GM19452 (cell line): Measurements from ENCODE around the gene GPHN.
"Not testable (repeated sequence)": the region's sequence is repeated elsewhere in the genome, so short reads cannot be mapped to it uniquely, and the experiment has no call there.

Source experiments
- ATAC-seq: cut with Tn5 transposase; IDR thresholded peaks from one replicate; pipeline ENCODE4 v1.9.1; 2021; ENCODE audit not compliant: unreplicated experiment

The GPHN gene

GRCh38 chr14:66758031-66758613 is 250.2 kb downstream of the GPHN start:
- no peak for ATAC-seq

DNA sequence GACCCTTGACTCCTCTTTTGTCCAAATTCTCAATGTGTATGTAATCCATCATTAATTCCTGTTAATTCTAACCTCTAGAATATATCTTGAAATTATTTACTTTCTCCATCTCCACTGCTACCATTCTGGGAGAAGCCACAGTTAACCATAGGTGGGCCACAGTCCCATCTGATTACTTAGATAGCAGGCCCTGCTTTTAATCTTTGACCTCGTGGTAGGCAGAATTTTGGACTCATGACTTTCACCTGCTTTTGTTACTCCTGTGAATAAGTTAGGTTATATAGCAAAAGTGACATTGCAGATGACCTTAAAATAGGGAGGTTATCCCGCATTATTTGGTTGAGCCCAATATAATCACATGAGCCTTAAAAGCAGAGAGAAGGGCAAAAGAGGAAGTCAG is 264.2 kb downstream of the GPHN start:
- no peak for ATAC-seq

GRCh38 chr14:66782853-66783252 is 274.9 kb downstream of the GPHN start:
- no peak for ATAC-seq

- no peak for ATAC-seq
Observed at GRCh38 chr14:66790101-66790500, 282.2 kb downstream of the GPHN start.

- ATAC-seq, result no peak
Observed at GRCh38 chr14:66802962-66803361, 295.0 kb downstream of the GPHN start.

GRCh38 chr14:66804141-66804540 is 296.2 kb downstream of the GPHN start:
- ATAC-seq, result no peak

DNA sequence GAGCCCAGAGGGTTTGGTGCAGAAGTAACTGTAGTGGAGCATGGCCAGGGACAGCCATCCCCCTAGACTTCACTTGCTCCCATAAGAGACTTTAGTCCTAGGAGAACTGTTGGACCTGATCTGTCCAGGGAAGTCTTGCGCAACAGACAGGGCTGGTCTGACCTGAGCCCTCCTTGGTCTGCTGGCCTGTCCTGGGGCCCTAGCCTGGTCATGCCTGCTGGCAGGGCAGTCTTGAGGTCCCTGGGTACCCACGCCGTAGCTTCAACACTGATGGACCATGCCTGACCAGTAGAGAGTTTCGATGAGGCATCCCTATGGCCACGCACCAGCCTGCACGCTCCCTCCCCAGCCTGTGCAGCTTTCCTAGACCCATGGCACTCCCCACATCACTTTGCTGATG is 305.7 kb downstream of the GPHN start:
- ATAC-seq, result no peak

DNA sequence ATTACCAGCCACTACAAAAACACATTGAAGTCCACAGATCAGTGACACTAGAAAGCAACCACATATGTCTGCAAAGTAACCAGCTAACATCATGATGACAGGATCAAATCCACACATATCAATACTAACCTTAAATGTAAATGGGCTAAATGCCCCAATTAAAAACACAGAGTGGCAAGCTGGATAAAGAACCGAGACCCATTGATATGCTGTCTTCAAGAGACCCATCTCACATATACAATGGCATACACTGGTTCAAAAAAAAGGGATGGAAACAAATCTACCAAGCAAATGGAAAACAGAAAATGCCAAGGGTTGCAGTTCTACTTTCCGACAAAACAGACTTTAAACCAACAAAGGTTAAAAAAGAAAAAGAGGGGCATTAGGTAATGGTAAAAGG is 307.7 kb downstream of the GPHN start:
- ATAC-seq, result no peak

DNA sequence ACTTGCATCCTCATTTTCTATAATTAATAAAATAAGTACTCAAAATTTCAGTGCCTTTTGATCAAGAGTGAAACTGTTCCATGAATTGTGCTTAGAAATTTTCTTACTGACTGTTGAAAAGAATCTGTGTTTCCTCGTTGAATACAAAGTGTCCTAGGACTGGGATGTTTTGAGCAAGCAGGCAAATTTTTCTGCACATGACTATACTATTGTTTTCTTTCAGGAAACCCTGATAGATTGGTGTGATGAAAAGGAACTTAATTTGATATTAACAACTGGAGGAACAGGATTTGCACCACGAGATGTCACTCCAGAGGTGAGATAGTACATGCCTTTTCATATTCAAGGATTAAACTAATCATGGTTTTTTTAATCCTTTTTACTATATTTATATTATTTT is 316.3 kb downstream of the GPHN start:
- ATAC-seq, result no peak

GRCh38 chr14:66827182-66827581 is 319.2 kb downstream of the GPHN start:
- no peak for ATAC-seq

DNA sequence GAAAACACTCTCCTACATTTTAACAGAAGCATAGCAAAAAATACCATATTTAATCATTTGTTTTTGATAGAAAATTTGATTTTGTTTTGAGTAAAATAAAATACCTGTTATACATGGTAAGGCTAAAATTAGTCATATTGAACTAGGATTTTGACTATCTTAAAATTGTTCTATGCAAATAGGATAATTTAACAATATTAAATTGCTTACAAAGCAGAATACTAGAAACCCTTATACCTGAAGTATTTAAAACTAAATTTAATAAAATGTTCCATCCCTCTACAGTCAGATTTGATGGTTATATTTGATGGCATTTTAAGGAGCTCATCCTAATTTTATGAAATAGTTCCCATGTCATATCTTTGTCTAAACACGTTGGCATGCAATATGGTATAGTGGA is 323.2 kb downstream of the GPHN start:
- ATAC-seq, result no peak

DNA sequence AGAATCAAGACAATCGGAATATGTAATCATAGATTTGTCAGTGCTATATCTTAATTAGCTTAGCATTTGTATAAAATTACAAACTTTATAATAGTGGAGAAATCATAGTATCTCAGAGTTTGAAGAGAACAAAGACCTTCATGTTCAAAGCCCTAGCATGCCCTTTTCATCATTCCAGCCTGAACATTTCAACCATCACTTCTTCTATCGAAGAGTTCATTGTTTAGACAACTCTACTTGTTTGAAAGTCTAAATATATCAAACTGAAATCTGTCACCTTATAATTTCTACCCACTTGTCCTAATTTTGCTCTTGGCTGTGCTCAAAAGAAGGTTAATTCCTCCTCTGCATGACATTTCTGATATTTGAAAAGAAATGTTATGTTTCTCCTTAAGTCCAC is 325.9 kb downstream of the GPHN start:
- no peak for ATAC-seq

DNA sequence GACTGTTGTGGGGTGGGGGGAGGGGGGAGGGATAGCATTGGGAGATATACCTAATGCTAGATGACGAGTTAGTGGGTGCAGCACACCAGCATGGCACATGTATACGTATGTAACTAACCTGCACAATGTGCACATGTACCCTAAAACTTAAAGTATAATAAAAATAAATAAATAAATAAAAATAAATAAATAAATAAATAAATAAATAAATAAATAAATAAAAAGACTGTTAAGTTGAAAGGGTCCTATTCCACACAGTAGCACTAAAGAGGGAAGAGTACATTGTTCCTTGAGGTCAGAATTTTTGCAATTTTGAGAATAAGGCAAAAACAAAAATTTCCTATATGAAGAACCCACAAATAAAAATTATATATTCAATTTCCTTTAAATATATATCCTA is 329.5 kb downstream of the GPHN start:
- not testable (repeated sequence) for ATAC-seq

- no peak for ATAC-seq
Observed at GRCh38 chr14:66842911-66843512, 335.1 kb downstream of the GPHN start.

- no peak for ATAC-seq
Observed at GRCh38 chr14:66850258-66850888, 342.4 kb downstream of the GPHN start.

DNA sequence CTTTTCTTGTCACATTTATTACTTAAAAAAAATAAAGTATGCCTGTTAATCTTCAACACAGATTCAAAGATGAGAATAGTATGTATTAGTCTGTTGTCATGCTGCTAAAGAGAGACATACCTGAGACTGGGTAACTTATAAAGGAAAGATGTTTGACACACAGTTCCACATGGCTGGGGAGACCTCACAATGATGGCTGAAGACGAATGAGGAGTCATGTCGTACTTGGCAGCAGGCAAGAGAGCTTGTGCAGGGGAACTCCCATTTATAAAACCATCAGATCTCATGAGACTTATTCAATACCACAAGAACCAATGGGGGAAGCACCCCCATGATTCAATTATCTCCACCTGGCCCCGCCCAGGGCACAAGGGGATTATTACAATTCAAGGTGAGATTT is 345.4 kb downstream of the GPHN start:
- no peak for ATAC-seq

DNA sequence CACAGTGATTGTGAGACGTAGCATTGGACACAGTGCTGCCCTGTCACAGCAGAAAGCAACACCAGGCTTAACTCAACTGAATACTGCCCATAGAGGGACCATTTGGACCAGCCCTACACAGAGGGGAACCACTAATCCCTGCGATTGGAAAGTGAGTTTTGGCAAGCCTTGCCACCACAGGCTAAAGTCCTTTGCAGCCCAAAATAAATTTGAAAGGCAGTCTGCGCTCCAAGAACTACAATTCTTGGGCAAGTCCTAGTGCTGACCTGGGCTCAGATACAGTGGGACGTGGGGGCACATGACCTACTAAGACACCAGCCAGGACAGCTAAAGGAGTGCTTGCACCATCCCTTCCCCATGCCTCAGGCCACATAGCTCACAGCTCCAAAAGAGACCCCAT is 349.9 kb downstream of the GPHN start:
- no peak for ATAC-seq

- ATAC-seq, result no peak
Observed at GRCh38 chr14:66859063-66859671, 351.2 kb downstream of the GPHN start.

GRCh38 chr14:66881596-66881995 is 373.6 kb downstream of the GPHN start:
- no peak for ATAC-seq

- ATAC-seq, result no peak
Observed at GRCh38 chr14:66884149-66884548, 376.2 kb downstream of the GPHN start.

- no peak for ATAC-seq
Observed at GRCh38 chr14:66900719-66901118, 392.8 kb downstream of the GPHN start.

DNA sequence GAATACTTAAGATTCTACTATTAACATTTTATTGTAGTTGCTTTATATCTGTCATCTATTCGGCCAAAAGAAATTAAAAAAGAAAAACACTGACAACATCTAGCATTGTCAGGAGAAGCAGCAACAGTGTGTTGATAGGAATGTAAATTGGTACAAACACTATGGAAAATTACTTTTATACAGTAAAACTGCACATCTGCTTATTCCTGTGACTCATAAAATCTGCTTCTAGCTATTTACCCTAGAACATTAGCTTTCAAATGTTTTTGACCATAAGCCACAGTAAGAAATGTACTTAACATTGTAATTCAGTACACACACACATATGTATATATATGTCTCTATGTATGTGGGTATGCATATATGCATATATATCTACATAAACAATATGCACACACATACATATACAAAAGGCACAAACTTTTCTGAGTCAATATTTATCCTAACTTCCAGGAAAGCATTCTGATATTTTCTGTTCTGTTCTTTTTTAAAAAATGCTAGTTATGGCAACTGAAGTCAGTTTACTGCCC is 402.4 kb downstream of the GPHN start:
- ATAC-seq, result no peak
